ENCODE results near the gene LRCH3. TPM values are rescaled to one million over a fixed set of nuclear protein-coding genes. Genes with fewer than 3 reads are reported as not detected.
A peak's percentile ranks its signal among the peaks of the same experiment; 100 is the strongest.

The LRCH3 gene
- total RNA-seq, 1 donor from 2014 or later: 70.2 TPM

DNA sequence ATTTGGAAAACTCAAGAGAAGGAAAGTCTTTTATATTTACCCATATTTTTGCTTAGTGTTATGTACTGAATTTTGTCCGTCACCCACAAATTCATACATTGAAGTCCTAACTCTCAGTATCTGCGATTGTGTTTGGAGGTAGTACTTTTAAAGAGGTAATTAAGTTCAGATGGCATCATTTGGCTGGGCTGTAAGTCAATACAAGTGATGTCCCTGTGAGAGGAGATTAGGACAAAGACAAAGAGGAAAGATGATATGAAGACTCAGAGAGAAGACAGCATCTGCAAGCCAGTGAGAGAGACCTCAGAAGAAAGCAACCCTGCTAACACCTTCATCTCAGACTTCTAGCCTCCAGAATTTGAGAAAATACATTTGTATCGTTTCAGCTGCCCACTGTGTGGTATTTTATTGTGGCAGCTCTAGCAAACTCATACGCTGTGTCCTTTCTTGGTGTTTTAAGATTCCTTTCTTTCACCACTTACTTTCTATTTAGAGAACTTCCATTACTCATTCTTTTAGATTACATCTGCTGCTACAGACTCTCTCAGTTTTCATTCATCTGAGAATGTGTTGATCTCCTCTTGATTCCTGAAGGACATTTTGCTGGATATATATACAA, 17.0 kb downstream of the LRCH3 start:
- peak overlapping the region; percentile 36 for H3K27ac Mint-ChIP-seq (ENCODE audit: unreplicated experiment)
- no peak for DNase-seq (ENCODE audit: extremely low spot score, unreplicated experiment)
- no peak for TF ChIP-seq CTCF (IDR thresholded peaks at IDR 0.05)
- peaks cover 4% of the 10 kb centered on the region for H3K36me3 Mint-ChIP-seq (ENCODE audit: unreplicated experiment)
- no peak overlapping the region for H3K4me3 Mint-ChIP-seq (ENCODE audit: unreplicated experiment)
- H3K27me3 Mint-ChIP-seq (ENCODE audit: unreplicated experiment): no peaks in the 10 kb centered on the region
- no peaks in the 10 kb centered on the region for H3K9me3 Mint-ChIP-seq (ENCODE audit: unreplicated experiment)
- H3K4me1 Mint-ChIP-seq (ENCODE audit: unreplicated experiment): peaks cover 34% of the 10 kb centered on the region

- H3K27me3 Mint-ChIP-seq (ENCODE audit: unreplicated experiment): no peaks in the 10 kb centered on the region
- no peak overlapping the region for H3K4me3 Mint-ChIP-seq (ENCODE audit: unreplicated experiment)
- H3K4me1 Mint-ChIP-seq (ENCODE audit: unreplicated experiment): peaks cover 33% of the 10 kb centered on the region
- DNase-seq (ENCODE audit: extremely low spot score, unreplicated experiment): no peak
- TF ChIP-seq CTCF (IDR thresholded peaks at IDR 0.05): no peak
- H3K36me3 Mint-ChIP-seq (ENCODE audit: unreplicated experiment): peaks cover 7% of the 10 kb centered on the region
- H3K9me3 Mint-ChIP-seq (ENCODE audit: unreplicated experiment): peaks cover 4% of the 10 kb centered on the region
- peak overlapping the region; percentile 75 for H3K27ac Mint-ChIP-seq (ENCODE audit: unreplicated experiment)
Observed at GRCh38 chr3:197809356-197810020, 18.4 kb downstream of the LRCH3 start.

DNA sequence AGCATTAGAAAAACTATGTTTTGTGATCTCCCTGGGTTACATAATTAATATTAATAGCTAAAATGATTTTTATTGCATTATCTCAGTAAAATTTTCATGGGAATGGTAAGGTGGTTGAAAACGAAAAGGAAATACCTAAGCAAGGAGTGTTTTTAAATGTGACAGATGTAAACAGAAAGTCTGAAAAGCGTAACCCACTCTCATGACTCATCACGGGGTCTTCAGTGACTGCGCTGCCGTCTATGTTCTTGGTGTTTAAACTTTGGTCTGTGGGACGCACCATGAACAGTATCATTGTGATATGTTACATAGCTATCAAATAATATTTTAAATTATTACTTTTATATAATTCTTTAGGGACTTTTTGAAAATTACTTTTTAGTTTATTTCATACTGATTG, 19.8 kb downstream of the LRCH3 start:
- H3K27ac Mint-ChIP-seq (ENCODE audit: unreplicated experiment): no peak overlapping the region
- TF ChIP-seq CTCF (IDR thresholded peaks at IDR 0.05): no peak
- no peaks in the 10 kb centered on the region for H3K27me3 Mint-ChIP-seq (ENCODE audit: unreplicated experiment)
- no peak for DNase-seq (ENCODE audit: extremely low spot score, unreplicated experiment)
- peaks cover 4% of the 10 kb centered on the region for H3K9me3 Mint-ChIP-seq (ENCODE audit: unreplicated experiment)
- H3K36me3 Mint-ChIP-seq (ENCODE audit: unreplicated experiment): peaks cover 7% of the 10 kb centered on the region
- H3K4me1 Mint-ChIP-seq (ENCODE audit: unreplicated experiment): peaks cover 33% of the 10 kb centered on the region
- H3K4me3 Mint-ChIP-seq (ENCODE audit: unreplicated experiment): no peak overlapping the region

DNA sequence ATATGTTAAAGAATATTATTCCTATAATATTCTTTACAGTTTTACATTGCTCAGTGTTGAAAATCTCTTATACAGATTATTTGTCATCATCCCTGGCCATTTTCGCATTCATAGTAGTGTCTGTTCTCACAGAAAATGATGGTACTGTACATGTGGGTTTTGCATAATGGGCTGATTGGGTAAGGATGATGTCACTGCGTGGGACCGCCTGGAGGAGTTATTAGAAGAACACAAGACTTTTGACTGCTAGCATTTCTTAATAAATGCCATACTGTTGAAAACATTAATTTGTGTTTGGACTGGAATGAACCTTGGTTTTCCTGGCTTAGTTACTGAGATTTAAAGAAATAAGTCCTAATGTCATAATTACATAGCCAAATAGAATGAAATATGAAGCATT, 20.3 kb downstream of the LRCH3 start:
- Mint-ChIP-seq H3K4me3 (ENCODE audit: unreplicated experiment) (no peak overlapping the region), H3K36me3 (ENCODE audit: unreplicated experiment) (peaks cover 5% of the 10 kb centered on the region), H3K9me3 (ENCODE audit: unreplicated experiment) (peaks cover 4% of the 10 kb centered on the region), H3K4me1 (ENCODE audit: unreplicated experiment) (peaks cover 35% of the 10 kb centered on the region), H3K27me3 (ENCODE audit: unreplicated experiment) (no peaks in the 10 kb centered on the region), H3K27ac (ENCODE audit: unreplicated experiment) (peak overlapping the region; percentile 43)
- DNase-seq (ENCODE audit: extremely low spot score, unreplicated experiment): no peak
- no peak for TF ChIP-seq CTCF (IDR thresholded peaks at IDR 0.05)

DNA sequence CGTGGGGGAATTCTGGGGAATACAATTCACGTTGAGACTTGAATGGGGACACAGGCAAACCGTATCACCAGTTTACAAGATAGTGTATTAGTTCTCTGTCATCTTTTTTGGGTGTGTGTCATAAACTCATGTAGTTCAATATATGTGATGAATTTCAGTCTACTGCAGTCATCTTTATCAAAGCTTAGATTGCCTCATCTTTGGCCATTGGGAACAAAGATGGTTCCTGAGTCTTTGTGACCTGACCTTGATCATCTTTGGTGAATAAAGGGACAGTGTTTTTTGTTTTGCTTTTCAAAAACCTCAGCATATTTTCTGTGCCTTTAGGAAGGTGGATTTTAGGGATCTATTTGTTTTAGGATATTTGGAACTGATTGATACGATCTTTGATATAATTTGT, 23.3 kb downstream of the LRCH3 start:
- DNase-seq (ENCODE audit: extremely low spot score, unreplicated experiment): no peak
- peaks cover 8% of the 10 kb centered on the region for H3K36me3 Mint-ChIP-seq (ENCODE audit: unreplicated experiment)
- H3K27ac Mint-ChIP-seq (ENCODE audit: unreplicated experiment): no peak overlapping the region
- H3K4me3 Mint-ChIP-seq (ENCODE audit: unreplicated experiment): no peak overlapping the region
- no peak for TF ChIP-seq CTCF (IDR thresholded peaks at IDR 0.05)
- H3K27me3 Mint-ChIP-seq (ENCODE audit: unreplicated experiment): no peaks in the 10 kb centered on the region
- peaks cover 16% of the 10 kb centered on the region for H3K4me1 Mint-ChIP-seq (ENCODE audit: unreplicated experiment)
- peaks cover 4% of the 10 kb centered on the region for H3K9me3 Mint-ChIP-seq (ENCODE audit: unreplicated experiment)
